GM15510 (cell line): Measurements from ENCODE around the gene CDCA7.

ENCODE experiments used
- POLR2A ChIP-seq: IDR thresholded peaks from 3 replicates; pipeline ENCODE4 v1.6.1; 2011; ENCODE audit warnings: borderline replicate concordance; ENCODE audit not compliant: insufficient read length; ENCODE audit errors: extremely low read depth

The CDCA7 gene

GRCh38 chr2:173354582-173355131, at the start of gene CDCA7:
Gene CDCA7, plus strand, starts transcription at chr2:173354872. Its CDS starts 92 bp downstream, at chr2:173354964.
- peak; percentile 81 for TF ChIP-seq POLR2A

- no peak for TF ChIP-seq POLR2A
These were observed 49.4 kb upstream of the CDCA7 start for GRCh38 chr2:173305303-173305702.

- TF ChIP-seq POLR2A, result no peak
These were observed 47.4 kb upstream of the CDCA7 start for GRCh38 chr2:173307293-173307692.

GRCh38 chr2:173311844-173312606, 42.6 kb upstream of the CDCA7 start:
- TF ChIP-seq POLR2A, result no peak

- TF ChIP-seq POLR2A, result no peak
These were observed 31.3 kb upstream of the CDCA7 start for GRCh38 chr2:173323371-173323770.

GRCh38 chr2:173326806-173327205, 27.9 kb upstream of the CDCA7 start:
- no peak for TF ChIP-seq POLR2A

GRCh38 chr2:173327421-173327820, 27.3 kb upstream of the CDCA7 start:
- TF ChIP-seq POLR2A, result no peak

GRCh38 chr2:173339807-173340206, 14.9 kb upstream of the CDCA7 start:
- TF ChIP-seq POLR2A, result no peak

GRCh38 chr2:173343921-173344320, 10.8 kb upstream of the CDCA7 start:
- TF ChIP-seq POLR2A, result no peak

- TF ChIP-seq POLR2A, result no peak
These were observed 8.6 kb upstream of the CDCA7 start for GRCh38 chr2:173346035-173346434.

GRCh38 chr2:173347305-173348168, 7.1 kb upstream of the CDCA7 start:
- no peak for TF ChIP-seq POLR2A

GRCh38 chr2:173349287-173349686, 5.4 kb upstream of the CDCA7 start:
- TF ChIP-seq POLR2A, result no peak

GRCh38 chr2:173350383-173350782, 4.3 kb upstream of the CDCA7 start:
- no peak for TF ChIP-seq POLR2A

- no peak for TF ChIP-seq POLR2A
These were observed 2.8 kb upstream of the CDCA7 start for GRCh38 chr2:173351879-173352278.

- no peak for TF ChIP-seq POLR2A
These were observed 1.1 kb upstream of the CDCA7 start for GRCh38 chr2:173353556-173353955.
